HepG2 (cell line): ENCODE results near the gene MYO10. TPM values are rescaled to one million over a fixed set of nuclear protein-coding genes. Genes with fewer than 3 reads are reported as not detected.

Experiments
- BHLHE40 ChIP-seq: IDR thresholded peaks from 2 replicates; pipeline ENCODE4 v1.6.1; 2011; ENCODE audit warnings: low read length, improper control_type of control experiment
- GZF1 ChIP-seq: sonication (generic); formaldehyde crosslinking; IDR thresholded peaks from 2 replicates; pipeline ENCODE4 v1.5.1; 2020; ENCODE audit warnings: mild to moderate bottlenecking, missing genetic modification reagents
- HMGA1 ChIP-seq: sonication (generic); formaldehyde crosslinking; conservative IDR thresholded peaks from 2 replicates; pipeline ENCODE4 v1.4.0; 2020; ENCODE audit warnings: missing genetic modification reagents
- HNF4G ChIP-seq, 2 experiments: sonication (generic) in 1 of 2; formaldehyde crosslinking in 1 of 2; IDR thresholded peaks; 2 replicates each; pipeline versions ENCODE4 v1.4.0 to v1.6.1; 2011 to 2020; ENCODE audit warnings: borderline replicate concordance in 2 of 2, low read depth in 2 of 2, mild to moderate bottlenecking in 2 of 2, low read length in 1 of 2, missing genetic modification reagents in 1 of 2, moderate library complexity in 1 of 2
- IRF9 ChIP-seq: sonication (generic); formaldehyde crosslinking; IDR thresholded peaks from 2 replicates; pipeline ENCODE4 v1.8.0; 2022; ENCODE audit warnings: missing genetic modification reagents, mild to moderate bottlenecking, borderline replicate concordance
- PHF21A ChIP-seq: sonication (generic); formaldehyde crosslinking; IDR thresholded peaks from 2 replicates; pipeline ENCODE4 v1.5.0; 2020; ENCODE audit warnings: mild to moderate bottlenecking, missing genetic modification reagents
- RELA ChIP-seq: sonication (generic); formaldehyde crosslinking; IDR thresholded peaks from 2 replicates; pipeline ENCODE4 v1.4.0; 2020; ENCODE audit warnings: missing genetic modification reagents
- SMAD1 ChIP-seq: sonication (generic); formaldehyde crosslinking; IDR thresholded peaks from 2 replicates; pipeline ENCODE4 v1.4.0; 2020; ENCODE audit warnings: missing genetic modification reagents, low read depth, mild to moderate bottlenecking, borderline replicate concordance
- TRIM22 ChIP-seq: fragments of 450-650 bp; IDR thresholded peaks from 2 replicates; pipeline ENCODE4 v1.6.1; 2017
- TRIM24 ChIP-seq: sonication (generic); formaldehyde crosslinking; IDR thresholded peaks from 2 replicates; pipeline ENCODE4 v1.8.0; 2022; ENCODE audit warnings: mild to moderate bottlenecking, missing genetic modification reagents
- ZBTB43 ChIP-seq: sonication (generic); formaldehyde crosslinking; conservative IDR thresholded peaks from 2 replicates; pipeline ENCODE4 v1.4.0; 2020; ENCODE audit warnings: missing genetic modification reagents
- ZFY ChIP-seq: sonication (generic); formaldehyde crosslinking; IDR thresholded peaks from 2 replicates; pipeline ENCODE4 v1.4.0; 2020; ENCODE audit warnings: missing genetic modification reagents
- ZMYM4 ChIP-seq: sonication (generic); formaldehyde crosslinking; IDR thresholded peaks from 2 replicates; pipeline ENCODE4 v1.8.1; 2023; ENCODE audit warnings: mild to moderate bottlenecking, missing genetic modification reagents
- ZNF275 ChIP-seq: sonication (generic); formaldehyde crosslinking; IDR thresholded peaks from 2 replicates; pipeline ENCODE4 v1.8.0; 2022; ENCODE audit warnings: missing genetic modification reagents, mild to moderate bottlenecking, inconsistent platforms, borderline replicate concordance
- ZNF431 ChIP-seq: sonication (generic); formaldehyde crosslinking; IDR thresholded peaks from 2 replicates; pipeline ENCODE4 v1.9.0; 2022; ENCODE audit warnings: missing genetic modification reagents, low read depth, mild to moderate bottlenecking, borderline replicate concordance
- ZNF782 ChIP-seq: sonication (generic); formaldehyde crosslinking; IDR thresholded peaks from 2 replicates; pipeline ENCODE4 v1.4.0; 2020; ENCODE audit warnings: missing genetic modification reagents, mild to moderate bottlenecking, borderline replicate concordance
- polyA plus RNA-seq, 8 experiments: library from polyadenylated mRNA; depleted of rRNA in 3 of 8; stranded (reverse) in 7 of 8; unstranded in 1 of 8; fragments of >200 nt; fragmentation: Illumina TruSeq in 4 of 8; extraction: Trizol in 4 of 8; gene quantifications; 2 replicates each; pipeline versions ENCODE4 v1.2.1 to v1.2.3, GENCODE V29; 2011 to 2016; ENCODE audit warnings: low read depth in 4 of 8, missing spikeins in 1 of 8, mixed read lengths in 1 of 8; ENCODE audit not compliant: insufficient read depth in 1 of 8
- total RNA-seq, 5 experiments: library from RNA; depleted of rRNA; stranded (reverse); fragments of >200 nt; fragmentation: Illumina TruSeq; extraction: Trizol; gene quantifications; 2 replicates each; pipeline ENCODE4 v1.2.3, GENCODE V29; 2016; ENCODE audit warnings: low read depth in 1 of 5

MYO10 gene
- total and polyA plus RNA-seq, 2 of the 13 experiments (the other 11 are each of a cell fraction or from before 2014, with no cell fraction given), result 4.5 to 14.0 TPM

- TF ChIP-seq TRIM22 (no peak), SMAD1 (no peak), RELA (CRISPR knock-in tag) (no peak), IRF9 (CRISPR knock-in tag) (no peak), PHF21A (CRISPR knock-in tag) (peak; percentile 21; the same call in 1 of the 2 replicates), ZNF275 (CRISPR knock-in tag) (no peak), TRIM24 (CRISPR knock-in tag) (no peak), HMGA1 (CRISPR knock-in tag) (no peak), GZF1 (CRISPR knock-in tag) (no peak), ZMYM4 (CRISPR knock-in tag) (no peak), ZNF782 (CRISPR knock-in tag) (no peak), ZBTB43 (no peak), HNF4G (IDR thresholded peaks at IDR 0.05; ENCODE audit: borderline replicate concordance, low read depth, low read length) (no peak), HNF4G (CRISPR knock-in tag; IDR thresholded peaks at IDR 0.05; ENCODE audit: borderline replicate concordance, low read depth) (no peak), BHLHE40 (no peak), ZNF431 (CRISPR knock-in tag) (no peak), ZFY (no peak)
Observed at GRCh38 chr5:16721151-16722096, 214.7 kb downstream of the MYO10 start (continued).
